Measurements from ENCODE around the gene IRAK1.

Gene IRAK1

DNA sequence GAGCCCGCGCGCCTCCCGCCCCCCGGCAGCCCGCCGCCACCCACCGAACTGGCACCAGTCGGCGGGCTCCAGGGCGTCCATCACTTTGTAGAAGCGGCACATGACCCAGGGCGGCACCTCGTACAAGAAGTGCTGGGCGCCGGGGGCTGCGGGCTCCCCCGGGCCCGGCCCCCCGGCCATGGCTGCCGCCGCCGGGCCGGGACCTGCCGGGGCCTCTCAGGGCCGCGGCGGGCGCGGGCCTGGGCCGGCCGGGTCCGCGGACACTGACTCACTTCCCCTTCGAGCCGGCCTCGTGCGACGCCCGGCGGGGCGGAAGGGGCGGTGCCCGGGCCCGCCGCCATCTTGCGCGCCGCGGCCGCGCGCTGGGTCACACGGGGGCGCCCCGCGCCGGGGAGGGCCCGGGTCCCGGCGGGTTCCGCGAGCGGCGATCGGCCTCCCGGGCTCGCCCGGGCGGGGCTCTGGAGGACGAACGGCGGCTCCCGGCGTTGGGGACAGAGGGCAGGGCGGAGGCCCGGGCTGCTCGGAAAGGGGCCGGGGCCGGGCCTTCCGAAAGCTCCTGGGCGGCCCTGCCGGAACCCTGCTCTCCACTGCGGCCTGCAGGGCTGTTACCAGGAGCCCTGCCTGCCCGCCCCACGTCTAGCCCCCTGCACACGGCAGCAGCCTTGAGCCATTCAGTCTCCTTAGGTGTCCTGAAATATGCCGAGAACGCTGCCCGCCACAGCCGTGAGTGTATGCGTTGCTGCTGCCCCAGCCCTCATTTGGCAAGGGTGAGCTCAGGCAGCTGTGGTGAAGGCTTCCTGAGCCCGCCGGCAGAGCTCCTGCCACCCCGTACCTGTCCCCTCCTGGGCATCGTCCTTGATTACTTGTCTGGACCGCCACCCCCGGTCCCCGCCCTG, at the start of gene IRAK1:
IRAK1 (minus strand) TSS at position 270 of the 896 bp plus-strand sequence; CDS start at position 180, 90 bp downstream.
- in situ Hi-C loops (cut with HindIII; ENCODE audit: low pct_ligation_motif_present, low pct_unique_long_range_greater_than_20kb, low sequenced_read_pairs): no loop called here
- DNase-seq: peak; percentile 59

DNA sequence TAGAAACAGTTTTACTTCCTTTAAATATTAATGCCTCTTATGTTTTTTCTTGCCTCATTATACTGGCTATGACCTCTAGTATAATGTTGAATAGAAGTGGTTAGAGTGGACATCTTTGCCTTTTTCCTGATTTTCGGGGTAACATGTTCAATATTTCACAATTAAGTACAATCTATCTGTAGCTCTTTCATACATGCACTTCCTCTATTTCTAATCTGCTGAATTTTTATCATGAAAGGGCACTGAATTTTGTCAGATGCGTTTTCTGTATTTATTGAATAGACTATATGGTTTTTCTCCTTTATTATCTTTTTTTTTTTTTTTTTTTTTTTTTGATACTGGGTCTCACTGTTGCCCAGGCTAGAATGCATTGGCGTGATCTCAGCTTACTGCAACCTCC, 48.9 kb upstream of the IRAK1 start:
- in situ Hi-C loops (cut with HindIII; ENCODE audit: low pct_ligation_motif_present, low pct_unique_long_range_greater_than_20kb, low sequenced_read_pairs): no loop called here

DNA sequence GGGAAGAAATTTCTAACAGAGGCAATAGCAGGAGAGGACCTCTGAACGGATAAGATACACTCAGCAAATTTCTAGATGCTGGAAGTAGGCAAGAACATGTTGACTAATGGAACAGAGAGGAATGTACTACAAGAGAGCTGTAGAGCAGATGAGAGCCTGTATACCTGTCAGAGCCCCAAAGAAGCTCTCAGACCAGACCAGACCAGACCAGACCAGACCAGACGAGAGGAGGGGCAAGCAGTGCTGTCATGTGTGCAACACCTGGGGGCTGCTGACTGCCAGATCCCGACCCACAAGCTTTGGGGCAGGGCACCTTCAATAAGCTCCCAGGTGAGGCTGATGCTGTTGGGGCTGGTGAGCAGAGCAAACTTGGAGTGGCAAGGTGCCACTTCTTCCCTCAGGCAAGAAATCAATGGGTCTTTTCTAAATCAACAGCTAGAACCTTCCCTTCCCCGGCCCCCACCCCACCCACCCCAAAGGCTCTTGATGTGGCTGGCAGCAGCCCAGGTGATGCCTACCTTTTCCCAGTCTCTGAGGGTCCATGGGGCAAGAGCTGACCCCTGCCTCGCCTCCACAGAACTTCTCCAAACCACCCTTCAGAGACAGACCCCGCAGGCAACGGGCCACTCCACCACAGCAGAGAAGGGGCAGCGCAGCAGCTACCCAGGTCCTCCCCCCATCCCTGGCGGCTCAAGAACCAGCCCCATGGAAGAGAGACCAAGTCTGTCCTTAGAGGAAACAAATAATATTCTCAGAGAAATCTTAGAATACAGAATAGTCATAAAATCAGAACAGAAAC, 45.1 kb upstream of the IRAK1 start:
- in situ Hi-C loops (cut with HindIII; ENCODE audit: low pct_ligation_motif_present, low pct_unique_long_range_greater_than_20kb, low sequenced_read_pairs): no loop called here
- DNase-seq: no peak

More for the DNA sequence above, 48.9 kb upstream of the IRAK1 start:
- DNase-seq: no peak

DNA sequence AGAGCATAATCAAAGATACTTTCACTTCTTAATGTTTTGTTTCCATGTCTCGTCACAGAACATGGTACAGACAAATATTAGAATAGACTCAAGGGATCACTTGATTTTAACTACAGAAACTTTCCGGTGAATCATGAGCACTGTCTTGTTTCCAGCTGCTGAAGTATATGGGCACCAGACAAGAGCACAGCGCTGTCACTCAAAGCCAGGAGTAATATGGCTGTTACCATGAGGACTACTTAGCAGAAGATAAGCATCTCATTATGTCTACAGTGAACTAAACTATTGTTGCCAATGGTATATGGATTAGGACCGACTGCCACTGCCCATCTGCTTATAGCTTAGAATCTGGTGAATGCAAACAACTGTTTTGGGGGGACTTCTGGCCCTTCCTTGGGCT, 43.5 kb upstream of the IRAK1 start:
- no peak for DNase-seq
- in situ Hi-C loops (cut with HindIII; ENCODE audit: low pct_ligation_motif_present, low pct_unique_long_range_greater_than_20kb, low sequenced_read_pairs): no loop called here

DNA sequence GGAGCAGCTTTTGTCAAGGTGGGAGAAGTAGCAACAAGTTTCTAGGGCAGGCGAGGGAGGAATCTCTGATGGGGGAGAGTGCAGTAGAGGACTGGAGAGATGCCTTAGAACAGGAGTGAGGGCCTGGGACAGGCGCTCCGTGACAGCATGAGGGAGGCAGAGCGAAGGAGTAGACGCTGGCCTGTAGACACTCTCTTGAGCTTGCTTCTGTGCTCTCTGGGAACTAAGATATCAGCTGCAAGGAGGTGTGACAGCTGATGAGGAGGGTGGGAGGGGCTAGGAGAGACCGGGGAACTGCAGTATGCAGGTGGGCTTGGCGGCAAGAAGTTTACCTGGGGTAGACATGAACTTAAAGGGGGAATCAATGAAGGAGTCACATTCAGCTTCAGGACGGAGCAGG, 42.1 kb upstream of the IRAK1 start:
- DNase-seq: no peak
- in situ Hi-C loops (cut with HindIII; ENCODE audit: low pct_ligation_motif_present, low pct_unique_long_range_greater_than_20kb, low sequenced_read_pairs): no loop called here

DNA sequence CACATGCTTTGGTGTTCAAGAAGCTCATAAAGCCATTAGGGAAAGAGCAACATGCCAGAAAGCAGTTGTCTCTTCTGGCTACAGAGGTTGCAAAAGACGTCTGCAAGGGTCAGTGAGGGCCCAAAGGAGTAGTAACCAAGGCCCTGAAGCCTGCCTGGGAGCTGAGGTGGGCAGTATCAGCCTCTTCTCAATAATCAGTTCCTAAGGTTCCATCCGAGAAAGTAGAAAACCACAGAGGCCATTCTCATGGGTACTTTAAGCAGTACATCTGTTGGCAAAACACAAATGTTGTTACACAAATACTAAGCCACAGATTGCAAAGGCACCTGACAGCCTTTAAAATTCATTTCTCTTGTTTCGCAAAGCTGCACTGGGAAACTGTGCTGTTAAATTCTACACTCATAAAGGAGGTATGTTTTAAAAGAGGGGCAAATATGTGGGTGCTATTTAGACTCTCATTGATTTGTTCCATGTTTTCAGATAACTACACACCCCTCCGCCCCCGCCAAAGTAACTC, 40.1 kb upstream of the IRAK1 start:
- no peak for DNase-seq
- in situ Hi-C loops (cut with HindIII; ENCODE audit: low pct_ligation_motif_present, low pct_unique_long_range_greater_than_20kb, low sequenced_read_pairs): no loop called here

DNA sequence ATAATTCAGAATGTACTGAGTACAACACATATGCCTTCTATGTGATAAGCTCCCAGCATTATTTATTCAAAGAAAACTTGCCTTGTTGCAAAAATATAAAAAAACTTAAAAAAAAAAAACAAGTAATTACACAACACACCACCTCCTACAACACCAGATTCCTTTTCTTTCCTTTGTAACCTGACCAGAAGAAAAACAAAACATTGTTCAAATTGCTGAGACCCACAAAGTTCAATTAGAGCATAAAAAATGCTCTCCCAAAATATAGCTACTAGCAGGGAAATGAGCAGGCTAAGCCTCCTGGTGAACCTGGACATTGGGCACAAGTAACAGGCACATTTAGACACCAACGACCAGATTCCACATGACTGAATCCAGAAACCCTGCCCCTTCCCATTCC, 39.5 kb upstream of the IRAK1 start:
- in situ Hi-C loops (cut with HindIII; ENCODE audit: low pct_ligation_motif_present, low pct_unique_long_range_greater_than_20kb, low sequenced_read_pairs): no loop called here
- DNase-seq: no peak

DNA sequence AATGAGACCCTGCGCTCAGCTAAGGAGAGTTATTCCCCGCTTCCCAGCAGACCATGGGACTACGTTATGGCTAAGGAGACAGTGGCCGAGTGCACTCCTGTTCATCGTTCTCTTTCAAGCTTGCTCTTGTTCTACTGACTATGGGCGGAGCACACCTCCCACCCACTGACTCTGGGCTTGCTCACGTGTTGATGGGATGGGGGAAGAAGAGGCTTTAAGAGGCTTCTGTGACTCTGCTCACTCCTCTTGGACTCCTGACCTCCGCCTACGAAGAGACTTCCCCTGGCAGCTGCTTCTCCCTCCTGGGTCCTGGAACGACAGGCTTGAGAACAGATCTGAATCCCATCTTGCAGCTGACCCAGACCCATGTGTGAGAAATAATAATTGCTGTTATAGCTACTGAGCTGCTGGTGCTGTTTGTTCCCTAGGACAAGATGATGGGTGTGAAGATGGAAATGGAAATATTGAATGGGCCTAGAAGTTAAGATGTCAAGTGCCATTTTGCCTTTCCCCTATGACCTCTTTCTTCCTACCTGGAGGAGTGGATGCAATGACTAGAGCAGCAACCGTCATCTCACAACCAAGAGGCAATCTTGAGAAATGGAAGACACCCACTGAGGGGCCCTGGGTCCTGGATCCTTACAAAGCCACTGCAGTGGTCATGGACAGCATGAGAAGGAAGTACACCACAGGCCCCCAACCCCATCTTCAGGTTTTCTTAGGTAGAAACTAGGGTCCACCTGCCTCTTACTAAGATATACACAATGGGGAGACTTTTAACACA, 38.7 kb upstream of the IRAK1 start:
- DNase-seq: no peak
- in situ Hi-C loops (cut with HindIII; ENCODE audit: low pct_ligation_motif_present, low pct_unique_long_range_greater_than_20kb, low sequenced_read_pairs): no loop called here

DNA sequence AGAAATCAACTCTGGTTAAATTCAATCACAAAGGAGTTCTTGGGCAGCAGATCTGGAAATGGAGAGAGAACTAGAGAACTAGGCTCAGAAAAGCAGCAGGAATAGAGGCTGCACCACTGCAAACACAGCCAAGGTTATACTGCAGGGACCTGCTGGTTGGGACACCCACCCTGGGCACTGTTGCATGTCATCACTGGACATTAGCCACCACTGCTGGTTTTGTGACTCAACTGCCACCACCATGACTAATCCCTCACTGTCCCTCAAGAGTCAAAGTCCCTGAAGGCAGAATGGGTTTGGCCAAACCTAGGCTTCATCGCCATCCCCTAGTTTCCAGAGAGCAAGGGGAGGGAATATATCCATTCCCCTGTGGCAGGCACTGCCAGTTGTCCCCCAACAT, 38.1 kb upstream of the IRAK1 start:
- no peak for DNase-seq
- in situ Hi-C loops (cut with HindIII; ENCODE audit: low pct_ligation_motif_present, low pct_unique_long_range_greater_than_20kb, low sequenced_read_pairs): no loop called here

DNA sequence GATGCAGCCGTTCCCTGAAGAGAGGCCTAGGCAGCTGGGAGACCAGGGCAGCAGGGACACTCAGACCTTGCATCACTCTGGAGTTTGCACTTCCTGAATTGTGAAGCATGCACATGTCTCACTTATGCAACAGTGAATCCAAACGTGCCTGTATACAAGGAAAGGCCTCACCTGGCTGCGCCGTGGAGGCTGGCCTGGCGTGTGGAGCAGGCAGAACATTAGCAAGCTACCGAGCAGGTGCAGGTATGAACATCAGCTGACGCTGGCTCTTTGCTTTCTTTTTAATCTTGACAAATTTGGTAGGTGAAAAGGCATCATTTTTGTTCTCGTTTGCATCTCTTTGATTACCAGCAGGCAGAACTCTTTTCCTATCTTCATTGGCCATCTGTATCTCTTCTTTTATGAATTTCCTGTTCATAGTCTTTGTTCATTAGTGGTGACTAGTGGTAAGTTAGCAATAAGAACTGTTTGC, 37.1 kb upstream of the IRAK1 start:
- DNase-seq: no peak
- in situ Hi-C loops (cut with HindIII; ENCODE audit: low pct_ligation_motif_present, low pct_unique_long_range_greater_than_20kb, low sequenced_read_pairs): no loop called here

DNA sequence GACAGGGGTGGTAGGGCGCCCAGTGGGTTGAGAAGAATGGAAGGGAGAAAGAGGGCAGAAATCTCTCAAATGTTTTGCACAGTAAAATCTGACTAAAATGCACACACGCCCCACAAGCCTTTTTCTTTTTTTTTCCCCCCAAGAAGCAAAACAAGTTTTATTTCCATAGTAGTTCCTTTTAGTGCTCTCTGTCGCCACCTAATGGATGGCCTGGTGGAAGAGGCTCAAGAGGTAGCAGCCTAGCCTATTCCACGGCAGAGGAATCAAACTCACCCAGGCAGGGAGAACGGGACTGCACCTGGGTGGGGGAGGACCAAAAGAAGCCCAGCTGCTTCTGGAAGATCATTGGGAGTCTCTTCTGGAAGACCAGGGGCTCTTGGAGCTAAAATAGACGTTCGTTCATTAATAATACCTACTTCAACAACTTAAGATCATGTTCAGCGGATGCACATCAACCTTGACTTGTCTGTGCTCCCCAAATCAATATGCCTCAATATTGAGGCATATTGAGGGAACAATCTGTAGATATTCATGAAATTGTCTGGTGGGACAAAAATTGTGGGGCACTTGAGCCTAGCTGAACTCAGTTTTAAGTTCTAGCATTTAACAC, 31.6 kb upstream of the IRAK1 start:
- in situ Hi-C loops (cut with HindIII; ENCODE audit: low pct_ligation_motif_present, low pct_unique_long_range_greater_than_20kb, low sequenced_read_pairs): no loop called here
- peak; percentile 39 for DNase-seq

DNA sequence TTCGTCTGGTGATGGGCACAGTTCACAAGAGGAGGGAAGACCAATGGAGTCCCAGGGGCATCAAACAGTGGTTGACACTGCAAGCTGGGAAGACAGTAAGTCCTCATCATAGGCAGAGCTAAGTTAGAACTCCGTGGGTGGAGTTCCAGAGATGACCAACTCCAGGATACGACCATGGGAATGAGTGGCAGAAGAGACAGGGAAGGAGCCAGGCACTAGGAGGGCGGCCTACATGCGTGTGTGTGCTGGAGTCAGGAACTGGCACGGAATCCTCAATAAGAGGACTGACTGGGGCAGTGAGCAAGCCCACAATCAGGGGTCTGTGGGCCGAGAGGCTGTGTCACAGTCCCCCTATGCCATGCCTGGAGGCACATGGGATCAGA, 30.4 kb upstream of the IRAK1 start:
- no peak for DNase-seq
- in situ Hi-C loops (cut with HindIII; ENCODE audit: low pct_ligation_motif_present, low pct_unique_long_range_greater_than_20kb, low sequenced_read_pairs): no loop called here

DNA sequence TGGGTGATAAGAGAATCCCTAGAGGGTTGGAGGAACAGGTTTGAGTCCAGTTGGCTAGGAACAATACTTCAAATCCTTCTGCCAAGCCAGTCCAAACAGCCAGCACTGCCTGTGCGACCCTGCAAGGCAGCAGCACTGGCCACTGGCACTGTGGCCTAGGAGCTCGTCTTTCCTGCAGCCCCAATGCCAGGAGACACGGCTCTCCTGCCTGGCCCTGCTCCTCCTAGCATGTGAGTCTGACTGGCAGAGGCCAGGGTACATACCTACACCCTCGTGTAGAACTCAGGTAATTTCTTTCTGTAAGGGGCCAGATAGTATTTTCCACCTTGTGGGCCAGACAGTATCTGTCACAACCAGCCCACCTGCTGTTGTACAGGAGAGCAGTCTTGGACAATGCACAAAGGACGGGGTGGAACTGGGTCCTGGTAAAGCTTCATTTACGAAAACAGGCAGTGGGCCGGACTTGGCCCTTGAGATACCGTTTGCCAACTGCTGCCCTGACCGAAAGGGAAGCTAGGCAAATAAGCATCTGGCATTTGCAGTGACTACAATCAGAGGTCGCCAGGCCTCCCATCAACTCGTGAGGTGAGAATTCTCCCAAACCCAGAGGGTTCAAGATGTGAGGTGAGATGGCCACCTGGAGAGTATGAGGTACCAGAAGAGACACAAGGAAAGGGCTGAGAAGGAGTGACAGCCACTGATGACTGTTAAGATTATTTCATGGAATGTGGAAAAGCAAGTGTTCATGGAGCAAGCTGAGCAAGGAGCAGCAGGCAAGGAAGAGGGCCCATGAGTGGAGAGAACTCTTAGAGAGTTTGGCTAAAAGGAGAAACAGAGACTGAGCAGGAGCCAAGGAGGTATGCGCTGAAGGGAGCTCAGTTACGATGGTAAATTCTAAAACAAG, 29.8 kb upstream of the IRAK1 start:
- DNase-seq: no peak
- in situ Hi-C loops (cut with HindIII; ENCODE audit: low pct_ligation_motif_present, low pct_unique_long_range_greater_than_20kb, low sequenced_read_pairs): no loop called here

DNA sequence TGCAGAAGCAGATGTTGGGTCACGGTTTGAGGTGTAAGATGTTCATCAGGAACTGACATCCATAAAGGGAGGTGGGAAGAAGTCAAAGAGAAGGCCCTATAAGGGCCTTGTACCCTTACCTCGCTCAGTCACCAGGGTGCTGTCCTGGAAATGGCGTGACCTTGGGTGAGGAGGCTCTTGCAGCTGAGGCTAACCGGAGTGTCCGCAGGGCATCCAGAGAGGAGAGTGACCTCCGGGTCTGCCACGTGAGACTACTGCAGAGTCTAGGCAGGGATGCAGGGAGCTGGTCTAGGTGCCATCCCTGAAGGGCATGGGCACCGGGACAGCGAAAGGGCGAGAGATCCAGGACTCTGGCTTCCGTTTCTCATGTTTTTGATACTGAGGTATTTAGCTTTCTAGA, 28.7 kb upstream of the IRAK1 start:
- no peak for DNase-seq
- in situ Hi-C loops (cut with HindIII; ENCODE audit: low pct_ligation_motif_present, low pct_unique_long_range_greater_than_20kb, low sequenced_read_pairs): no loop called here

DNA sequence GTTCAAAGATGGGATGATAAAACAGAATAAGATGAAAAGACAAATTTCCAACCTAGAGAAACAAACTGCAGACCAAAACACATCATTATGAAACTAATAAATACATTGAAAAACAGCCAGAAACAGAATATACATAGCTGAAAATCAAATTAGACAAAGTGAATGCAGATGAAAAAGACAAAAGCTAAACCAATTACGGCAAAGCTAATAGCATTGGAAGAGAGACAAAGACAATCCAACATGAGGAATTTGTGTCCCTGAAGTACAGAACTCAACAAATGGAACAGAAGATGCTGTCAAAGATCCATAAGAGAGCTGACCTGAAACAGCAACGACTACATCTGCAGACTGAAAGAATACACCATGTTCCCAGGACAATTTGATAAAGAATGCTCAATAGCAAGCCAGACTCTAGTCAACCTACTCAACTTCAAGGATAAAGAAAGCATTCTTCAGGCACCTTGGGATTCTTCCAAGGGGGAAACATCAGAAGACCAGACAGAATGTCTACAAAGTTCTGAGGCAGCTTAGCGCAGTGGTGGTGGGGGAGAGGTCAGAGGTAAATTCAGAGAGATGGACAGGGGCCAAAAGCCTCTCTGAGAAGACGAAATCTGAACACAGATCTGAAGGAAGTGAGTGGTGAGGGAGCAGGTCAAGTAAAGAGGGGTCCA, 27.4 kb upstream of the IRAK1 start:
- in situ Hi-C loops (cut with HindIII; ENCODE audit: low pct_ligation_motif_present, low pct_unique_long_range_greater_than_20kb, low sequenced_read_pairs): no loop called here
- no peak for DNase-seq

DNA sequence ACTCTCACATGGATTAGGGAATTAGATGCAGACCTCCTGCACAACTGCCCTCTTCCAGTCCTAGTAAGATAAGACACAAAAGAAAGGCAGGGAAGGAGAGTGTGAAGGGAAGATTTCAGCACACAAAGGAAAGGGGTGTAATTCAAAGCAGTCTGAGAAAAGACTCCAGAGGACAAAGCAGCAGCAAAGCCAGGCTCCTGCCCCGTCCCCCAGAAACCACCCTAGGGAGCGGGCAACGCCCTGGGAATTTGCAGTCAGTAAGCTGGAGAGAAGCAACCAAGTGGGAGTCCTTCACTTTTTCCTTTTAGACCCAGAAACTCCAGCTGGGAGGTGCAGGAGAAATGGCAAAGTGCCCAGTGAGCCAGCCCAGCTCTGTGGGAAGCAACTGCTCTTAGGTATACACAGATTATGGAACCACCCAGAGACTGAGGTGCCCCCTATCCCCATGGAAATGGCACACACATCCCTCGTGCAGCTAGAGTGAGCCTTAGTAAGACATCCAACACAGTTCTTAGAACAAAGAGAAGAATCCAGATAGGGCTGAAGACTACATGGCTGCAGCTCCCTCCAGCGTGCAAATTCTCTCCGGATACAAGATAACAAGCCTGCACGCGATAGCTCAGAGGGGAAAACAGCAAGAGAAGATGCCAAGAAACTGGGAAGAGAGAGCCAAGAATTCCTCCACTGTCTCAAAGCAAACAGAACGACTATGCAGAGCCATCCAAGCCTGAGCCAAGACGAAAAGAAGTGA, 26.5 kb upstream of the IRAK1 start:
- DNase-seq: no peak
- in situ Hi-C loops (cut with HindIII; ENCODE audit: low pct_ligation_motif_present, low pct_unique_long_range_greater_than_20kb, low sequenced_read_pairs): no loop called here
